HG02938 (cell line): Measurements from ENCODE around the gene ENG.

Experiments
- ATAC-seq: cut with Tn5 transposase; IDR thresholded peaks from one replicate; pipeline ENCODE4 v1.9.1; 2021; ENCODE audit warnings: mild to moderate bottlenecking, moderate library complexity; ENCODE audit not compliant: unreplicated experiment

The ENG gene

DNA sequence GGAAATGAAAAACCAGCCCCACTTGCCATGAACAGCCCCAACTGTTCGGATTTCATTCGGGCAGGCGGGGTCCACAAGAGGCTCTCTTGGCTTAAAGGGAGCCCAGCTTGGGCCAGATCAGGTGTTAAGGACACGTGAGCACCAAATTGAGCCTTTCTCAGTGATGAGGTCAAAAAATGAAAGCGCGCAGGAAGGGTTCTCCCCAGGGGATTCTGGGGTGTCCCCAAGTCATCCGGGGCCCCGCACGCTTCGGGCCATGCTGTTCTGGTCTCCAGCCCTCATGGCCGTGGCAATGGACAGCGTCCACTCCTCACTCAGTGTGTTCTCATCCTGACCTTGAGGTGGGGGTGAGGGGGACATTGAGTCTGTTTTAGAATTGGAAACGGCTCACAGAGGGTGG, 12.1 kb upstream of the ENG start:
- ATAC-seq = no peak

DNA sequence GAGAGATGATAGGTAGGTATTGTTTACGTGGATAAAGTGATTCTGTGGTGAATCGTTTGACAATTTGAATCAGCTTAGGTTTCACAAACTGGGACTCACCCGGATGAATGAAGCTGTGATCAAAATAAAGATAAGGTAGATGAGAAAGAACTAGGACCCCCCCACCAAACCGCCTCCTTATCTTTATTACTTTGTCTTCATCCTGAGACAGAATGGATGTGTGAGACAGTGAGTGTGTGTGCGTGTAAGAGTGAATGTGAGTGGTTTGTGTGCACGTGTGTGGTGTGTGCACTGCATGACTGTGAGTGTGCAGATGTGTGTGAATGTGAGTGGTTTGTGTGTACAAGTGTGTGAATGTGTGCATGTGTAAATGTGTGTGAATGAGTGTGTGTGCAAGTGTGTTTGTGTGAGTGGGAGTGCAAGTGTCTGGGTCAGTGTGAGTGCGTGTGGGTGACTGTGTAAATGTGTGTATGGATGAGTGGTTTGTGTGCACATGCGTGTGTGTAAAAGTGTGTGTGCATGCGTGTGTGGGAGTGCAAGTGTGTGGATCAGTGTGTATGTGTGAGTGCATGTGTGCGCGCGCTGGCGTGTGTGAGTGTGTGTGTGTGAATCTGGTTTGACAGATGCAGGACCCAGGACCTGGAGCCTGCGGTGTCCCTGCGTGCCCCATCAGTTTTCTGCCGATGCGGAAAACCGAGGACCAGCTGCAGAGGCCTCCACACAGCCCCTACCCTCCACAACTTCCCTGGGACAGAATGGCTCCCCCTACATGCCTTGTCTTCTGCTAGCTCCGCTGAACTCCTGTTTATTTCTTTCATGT, 11.4 kb upstream of the ENG start:
- ATAC-seq = no peak

DNA sequence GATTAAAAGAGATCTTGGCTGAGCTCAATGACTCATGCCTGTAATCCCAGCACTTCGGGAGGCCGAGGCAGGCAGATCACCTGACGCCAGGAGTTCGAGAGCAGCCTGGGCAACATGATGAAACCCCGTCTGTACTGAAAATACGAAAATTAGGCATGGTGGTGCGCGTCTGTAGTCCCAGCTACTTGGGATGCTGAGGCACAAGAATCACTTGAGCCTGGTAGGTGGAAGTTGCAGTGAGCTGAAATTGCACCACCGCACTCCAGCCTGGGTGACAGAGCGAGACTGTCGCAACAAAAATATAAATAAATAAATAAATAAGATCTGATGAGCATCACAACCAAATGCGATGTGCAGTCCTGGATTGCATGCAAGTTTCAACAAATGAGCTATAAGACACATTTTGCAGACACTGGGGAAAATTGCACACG, 8.7 kb upstream of the ENG start:
- ATAC-seq = no peak

DNA sequence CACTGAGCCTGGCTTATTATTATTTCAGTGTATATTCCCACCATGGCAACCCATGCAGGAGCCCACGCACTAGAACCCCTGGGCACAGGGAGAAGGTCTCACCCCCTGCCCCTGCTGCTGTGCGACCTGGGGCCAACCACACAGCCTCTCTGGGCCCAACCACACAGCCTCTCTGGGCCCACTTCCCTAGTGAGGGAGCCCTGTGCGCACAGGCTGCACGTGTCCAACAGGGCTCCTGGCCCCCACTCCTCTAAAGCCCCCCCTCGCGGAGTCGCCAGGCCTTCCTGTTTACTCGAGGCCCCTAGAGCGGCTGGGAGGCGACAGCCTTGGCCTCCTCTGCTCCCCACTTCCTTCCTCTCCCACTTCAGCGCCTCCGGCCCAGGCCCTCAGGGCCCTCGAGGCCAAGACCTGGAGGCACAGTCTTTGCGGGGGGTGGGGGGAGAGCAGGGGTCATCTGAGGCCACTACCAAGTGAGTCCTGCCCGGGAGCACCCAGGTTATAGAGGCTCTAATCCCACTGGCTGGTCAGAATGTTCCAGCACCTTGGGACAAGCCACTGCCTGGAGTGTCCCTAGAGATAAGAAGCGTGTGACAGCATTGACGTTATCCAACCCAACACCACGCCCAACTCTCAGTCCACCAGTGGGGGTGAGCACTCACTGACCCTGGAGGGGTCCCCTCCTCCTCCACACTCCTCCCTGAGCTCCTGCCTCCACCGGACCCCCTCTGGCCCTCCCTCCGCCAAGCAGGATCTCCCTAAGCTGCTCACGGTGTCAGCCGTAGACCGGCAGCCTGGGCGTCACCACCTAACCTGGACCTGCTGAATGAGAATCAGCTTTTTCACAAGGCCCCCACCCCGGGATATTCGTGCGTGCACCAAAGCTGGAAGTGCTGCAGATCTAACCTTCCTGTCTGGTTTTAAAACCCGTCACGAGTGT, 7.9 kb upstream of the ENG start:
- ATAC-seq = no peak

DNA sequence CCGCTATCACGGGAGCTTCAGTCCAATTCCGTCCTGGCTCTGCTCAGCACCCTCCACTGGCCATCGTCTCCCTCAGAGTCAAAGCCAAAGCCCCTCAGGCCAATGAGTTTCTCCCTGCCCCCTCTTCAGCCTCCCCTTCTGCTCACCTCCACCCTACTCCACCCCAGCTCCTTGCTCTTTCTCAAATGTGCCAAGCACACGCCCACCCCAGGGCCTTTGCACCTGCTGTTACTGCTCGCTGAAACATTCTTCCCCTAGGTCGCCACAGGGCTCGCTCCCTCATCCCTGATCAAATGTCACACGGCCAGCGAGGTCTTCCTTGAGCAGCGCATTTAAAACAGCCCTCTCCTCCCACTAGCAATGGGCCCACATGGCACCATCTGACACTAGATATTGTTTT, 6.3 kb upstream of the ENG start:
- ATAC-seq = no peak

DNA sequence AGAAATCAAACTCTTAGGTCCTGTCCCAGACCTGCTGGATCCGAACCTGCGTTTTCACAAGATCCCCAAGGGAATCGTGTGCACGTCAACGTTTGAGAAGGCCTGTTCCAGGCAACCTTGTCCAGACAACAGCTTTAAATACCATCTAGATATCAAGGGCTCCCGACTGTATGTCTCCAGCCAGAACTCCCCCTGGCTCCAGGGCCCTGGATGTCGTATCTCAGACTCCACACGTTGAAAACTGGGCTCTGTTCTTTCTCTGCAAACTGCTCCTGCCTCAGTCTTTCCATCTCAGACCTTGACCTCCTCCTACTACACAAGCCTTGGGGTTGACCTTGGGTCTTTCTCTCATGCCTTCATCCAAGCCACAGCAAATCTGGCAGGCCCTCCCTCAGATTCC, 5.8 kb upstream of the ENG start:
- ATAC-seq = no peak

DNA sequence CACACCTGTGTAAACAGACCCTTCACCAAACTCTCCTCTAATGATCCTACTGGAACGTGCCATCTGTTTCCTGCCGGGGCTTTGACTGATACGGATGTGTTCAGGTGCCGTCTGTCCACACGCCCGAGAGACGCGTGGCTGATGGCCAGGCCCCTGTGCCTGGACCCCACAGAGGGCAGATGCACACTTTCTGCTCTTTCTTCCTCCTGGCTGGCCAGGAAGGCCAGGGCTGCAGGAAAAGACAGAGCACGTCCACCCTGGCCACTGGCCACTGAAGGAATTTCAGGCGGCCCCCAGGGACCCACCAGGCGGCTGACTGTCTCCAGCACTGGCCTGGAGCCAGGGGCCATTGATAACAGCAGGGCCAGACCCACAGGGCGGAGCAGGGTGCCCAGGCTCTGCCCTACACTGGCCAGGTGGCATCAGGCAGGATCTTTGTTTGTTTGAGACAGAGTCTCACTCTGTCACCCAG, 3.6 kb upstream of the ENG start:
- ATAC-seq = no peak

DNA sequence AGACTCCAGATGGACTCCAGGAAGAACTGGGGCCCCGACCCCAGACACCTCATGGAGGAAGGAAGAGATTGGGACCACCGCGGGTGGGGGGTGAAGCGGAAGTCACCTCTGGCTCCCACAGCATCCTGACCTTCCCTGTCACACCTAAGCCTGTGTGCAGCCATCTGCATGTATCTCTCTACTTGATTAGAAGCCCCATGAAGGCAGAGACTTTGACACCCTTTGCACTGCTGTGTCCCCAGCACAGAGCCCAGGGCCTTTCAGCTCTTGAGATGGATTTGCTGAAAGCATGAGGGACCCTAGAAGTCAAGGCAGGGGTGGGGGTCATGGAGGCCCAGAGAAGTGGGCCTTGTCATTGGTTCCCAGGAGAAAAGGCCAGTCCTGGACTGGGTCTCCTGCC, 2.8 kb upstream of the ENG start:
- no peak for ATAC-seq

DNA sequence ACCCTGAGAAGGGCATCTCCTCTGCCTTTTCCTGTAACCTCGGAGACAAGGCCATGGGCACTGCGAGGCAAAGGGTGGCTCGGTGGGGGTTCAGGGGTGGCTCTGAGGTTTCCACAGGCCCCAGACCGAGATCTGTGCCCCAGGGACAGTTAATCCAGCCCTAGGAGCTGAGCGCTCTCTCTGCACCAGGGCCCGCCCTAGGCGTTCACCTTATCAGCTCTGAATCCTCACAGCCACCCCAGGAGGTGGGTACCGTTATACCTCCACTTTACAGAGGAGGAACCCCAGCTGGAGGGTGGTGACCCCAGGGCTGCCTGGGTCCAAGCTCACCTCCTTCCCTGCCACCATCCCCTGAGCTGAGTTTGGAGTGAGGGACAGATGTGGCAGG, 2.3 kb upstream of the ENG start:
- ATAC-seq = no peak

DNA sequence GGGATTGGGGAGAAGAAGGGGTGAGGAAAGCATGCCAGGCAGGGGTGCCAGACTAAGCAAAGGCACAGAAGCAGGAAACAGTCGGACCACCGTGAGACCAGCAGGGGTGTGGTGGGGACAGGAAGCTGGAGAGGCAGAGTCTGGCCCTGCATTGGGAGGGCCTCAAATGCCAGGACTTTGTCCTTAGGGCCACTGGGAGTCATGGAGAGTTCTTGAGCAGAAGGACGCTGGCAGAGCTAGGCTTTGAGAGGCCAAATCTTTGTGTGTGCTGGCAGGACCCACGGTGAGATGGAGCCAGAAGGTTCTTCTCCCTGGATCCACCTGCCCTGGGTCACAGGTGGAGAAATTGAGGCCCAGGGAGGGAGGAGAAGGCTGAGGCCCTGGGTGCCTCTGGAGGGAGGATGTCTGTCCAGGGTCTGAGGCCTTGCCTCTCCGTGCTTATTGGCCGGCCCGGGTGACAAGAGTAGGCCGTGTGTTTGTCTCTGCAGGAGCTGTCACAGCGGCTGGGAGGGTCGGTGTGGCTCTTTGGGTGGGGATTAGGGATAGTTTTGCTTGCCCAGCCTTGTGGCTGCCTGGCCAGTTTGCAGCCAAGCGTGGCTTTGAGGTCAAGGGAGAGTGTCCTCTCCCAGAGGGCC, 1.8 kb upstream of the ENG start:
- ATAC-seq = no peak

DNA sequence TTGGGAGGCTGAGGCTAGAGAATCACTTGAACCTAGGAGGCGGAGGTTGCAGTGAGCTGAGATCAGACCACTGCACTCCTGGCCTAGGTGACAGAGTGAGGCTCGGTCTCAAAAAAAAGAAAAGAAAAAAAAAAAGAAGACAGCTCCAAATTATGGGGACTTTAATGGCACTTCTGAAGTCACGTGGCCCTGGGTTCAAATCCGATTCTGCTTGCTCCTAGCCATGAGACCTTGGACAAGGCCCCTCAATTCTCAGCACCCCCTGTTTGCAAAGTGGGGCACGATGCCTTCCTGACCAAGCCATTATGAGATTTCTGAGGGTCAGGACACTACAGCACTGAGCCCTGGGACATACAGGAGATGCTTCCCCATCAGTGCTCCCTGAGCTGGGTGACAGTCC, 1.1 kb upstream of the ENG start:
- no peak for ATAC-seq

DNA sequence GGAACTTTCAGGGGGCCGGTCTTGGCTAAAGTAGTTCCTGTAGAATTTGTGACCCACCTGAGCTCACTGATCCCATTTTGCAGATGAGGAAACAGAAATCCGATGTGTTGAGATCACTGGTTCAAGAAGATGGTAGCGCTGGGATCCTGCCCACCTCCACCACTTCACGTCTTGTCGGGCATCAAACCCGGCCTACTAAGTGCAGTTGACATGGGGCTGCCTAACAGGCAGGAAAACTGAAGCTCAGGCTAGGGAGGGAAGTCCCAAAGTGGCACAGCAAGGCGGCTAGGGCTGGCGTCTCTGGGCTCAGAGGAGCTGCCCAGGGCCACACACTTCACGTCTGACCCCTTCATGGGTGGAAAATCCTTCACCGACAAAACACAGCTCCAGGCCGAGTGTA, 502 bp upstream of the ENG start:
- no peak for ATAC-seq

DNA sequence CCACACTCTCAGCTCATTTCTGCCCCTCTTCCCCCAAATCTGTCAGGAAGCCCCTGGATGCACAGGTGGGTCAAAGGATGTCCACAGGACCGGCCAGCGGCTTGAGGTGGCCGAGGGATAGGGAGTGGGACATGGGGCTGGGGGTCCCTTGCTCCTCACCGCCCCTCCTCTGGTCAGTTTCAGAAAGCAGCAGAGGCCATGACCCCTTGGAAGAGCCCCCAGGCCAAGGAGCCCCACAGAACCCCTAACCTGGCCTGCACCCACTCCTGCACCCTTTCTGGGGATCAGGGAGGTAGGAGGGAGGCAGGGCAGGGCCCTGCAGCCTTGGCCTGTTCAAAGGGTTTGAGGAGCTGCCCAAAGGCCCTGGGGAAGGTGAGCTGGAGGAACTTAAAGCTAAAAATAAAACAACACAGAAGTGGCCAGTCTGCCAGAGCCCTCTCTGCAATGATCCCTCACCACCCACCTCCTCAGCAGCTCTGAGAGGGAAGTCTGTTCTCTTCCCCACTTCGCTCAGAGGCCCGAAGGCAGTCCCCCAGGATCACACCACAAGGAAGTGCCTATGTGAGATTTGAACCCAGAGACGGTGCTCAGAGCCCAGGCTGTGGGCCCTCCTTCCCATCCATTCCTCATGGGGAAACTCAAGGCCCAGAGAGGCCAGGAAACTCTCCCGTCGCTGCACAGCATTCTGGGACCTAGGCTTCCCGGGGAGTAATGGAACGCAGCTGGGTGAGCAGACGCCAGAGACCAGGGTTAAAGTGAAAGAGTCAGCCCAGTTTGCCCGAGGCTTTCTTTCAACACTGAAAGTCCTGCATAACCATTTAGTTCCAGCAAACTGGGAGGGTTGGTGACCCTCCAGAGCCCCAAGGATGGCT, 910 bp downstream of the ENG start:
- ATAC-seq = no peak

DNA sequence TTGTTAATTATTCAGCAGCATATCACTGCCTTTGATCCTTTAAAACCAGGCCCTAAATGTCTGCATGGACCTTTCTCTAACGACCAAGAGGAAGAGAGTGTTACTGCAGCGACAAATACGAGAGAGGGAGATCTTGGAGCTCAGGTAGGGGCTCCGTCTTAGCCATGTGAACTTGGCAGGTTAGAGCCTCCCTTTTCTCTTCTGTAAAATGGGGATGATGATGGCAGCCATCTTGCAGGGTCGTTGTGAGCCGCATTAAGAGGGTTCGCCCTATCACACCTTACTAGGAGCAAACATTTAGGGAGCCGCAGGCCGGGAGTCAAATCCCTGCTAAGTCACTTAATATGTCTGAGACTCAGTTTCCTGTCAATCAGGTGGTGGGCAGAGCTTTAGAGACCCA, 1.6 kb downstream of the ENG start:
- ATAC-seq = no peak

DNA sequence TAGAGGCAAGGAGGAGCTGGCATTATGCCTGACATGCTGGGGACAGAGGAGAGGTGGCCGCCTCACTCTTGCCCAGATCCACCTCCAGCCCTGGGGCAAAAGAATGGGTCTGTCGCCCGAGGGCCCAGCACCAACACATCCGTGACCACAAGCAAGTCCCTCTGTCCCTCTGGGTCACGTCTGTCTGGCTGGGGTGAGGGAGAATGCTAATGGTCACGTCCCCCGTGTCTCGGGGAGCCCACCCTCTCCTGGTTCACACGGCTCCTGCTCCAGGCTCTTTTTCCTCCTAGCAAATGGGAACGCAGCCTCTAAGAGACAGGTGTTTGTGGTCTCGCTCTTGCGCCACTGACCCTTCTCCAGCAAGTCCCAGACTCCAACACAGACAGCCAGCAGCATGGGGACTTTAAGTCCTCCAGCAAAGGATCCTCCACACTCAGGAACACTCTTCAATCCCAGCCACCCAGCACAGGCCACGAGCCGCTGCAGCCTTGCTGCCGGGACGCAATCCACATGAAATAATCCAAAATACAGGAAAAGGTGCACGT, 4.1 kb downstream of the ENG start:
- ATAC-seq = no peak

DNA sequence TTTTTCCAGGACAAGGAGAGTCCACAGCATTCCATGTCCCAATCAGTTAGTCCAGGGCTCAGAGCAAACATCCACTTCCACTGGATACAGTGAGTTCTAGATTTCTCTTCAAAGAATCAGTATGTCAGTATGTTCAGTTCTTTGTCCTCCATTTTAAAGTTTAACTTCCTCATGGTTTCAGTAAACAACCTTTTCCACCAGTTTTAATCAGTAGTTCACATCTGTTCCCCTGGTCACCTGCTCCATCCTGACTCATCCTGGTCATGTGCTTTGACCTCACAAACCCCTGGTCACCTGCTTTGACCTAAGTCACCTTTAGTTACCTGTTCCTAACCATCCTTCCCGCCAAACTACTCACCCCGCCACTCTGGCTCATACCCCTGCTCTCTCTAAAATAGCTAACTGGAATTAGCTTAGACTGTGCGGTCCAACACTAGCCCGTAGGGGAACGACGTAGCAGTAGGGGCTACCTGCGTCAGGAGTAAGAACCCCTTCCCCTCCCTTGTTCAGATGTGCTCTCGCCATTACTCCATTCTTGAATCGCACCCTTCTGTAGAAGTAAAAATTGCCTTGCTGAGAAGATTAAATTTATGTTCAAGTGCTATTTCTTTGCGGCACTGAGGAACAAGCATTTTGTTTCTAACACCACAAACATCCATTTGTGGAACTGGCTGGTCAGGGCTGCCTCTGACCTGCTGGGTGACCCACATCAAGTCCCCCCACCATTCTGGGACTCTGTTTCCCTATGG, 5.5 kb downstream of the ENG start:
- no peak for ATAC-seq

DNA sequence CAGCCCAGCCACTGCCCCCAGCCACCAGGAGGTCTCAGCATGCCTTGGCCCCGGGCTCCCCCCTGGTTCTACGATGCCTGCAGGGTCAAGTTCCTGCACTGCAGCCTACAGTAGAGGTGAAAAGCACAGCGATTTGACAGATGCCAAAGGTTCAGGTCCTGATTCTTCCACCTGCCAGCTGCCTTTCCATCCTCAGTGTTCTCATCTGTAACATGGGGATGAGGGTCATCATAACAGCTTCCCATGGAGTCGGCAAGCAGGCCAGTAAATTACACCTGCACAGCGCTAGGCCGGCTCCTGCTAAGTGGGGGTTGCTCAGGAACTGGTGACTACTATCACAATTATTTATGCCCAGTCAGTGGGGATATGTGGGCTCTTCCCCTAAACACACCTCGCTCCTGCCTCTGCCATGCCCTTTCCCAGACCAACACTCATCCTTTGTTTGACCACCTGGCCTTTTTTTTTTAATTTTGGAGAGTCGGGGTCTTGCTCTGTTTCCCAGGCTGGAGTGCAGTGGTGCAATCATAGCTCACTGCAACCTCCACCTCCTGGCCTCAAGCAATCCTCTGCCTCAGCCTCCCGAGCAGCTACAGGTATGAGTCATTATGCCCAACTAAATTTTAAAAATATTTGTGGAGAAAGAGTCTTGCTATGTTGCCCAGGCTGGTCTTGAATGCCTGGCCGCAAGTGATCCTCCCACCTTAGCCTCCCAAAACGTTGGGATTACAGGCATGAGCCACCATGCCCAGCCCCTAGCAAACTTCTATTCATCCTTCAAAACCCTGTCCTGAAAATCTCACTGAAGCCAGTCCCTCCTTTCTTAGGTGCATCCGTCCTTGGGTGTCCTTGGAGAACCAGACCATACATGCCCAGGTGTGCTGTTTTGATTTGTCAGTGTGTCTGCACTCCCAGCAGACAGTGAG, 6.4 kb downstream of the ENG start:
- ATAC-seq = no peak

DNA sequence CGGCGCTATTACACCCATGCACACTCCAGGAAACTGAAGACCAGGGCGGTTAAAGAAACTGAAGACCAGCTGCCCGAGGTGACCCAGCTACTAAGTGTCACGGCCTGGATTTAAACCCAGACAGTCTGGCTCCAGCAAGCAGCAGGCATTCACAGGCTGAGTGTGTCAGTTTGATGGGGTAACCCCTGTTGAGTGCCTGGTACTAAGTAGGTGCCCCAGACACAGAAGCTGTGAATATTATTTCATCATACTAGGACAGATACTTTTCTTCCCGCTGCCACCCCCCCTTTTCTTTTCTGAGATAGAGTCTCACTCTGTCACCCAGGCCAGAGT, 7.3 kb downstream of the ENG start:
- no peak for ATAC-seq
